GM12873 (cell line): ENCODE data around the gene BTG4.

Experiments
- TF ChIP-seq, protein P1 (sequence below): IDR thresholded peaks from 2 replicates; pipeline ENCODE4 v1.5.1; 2012; ENCODE audit warnings: low read depth, mild to moderate bottlenecking, moderate library complexity, low read length, control low read depth; ENCODE audit not compliant: insufficient read depth; ENCODE audit errors: missing control alignments

BTG4 gene

DNA sequence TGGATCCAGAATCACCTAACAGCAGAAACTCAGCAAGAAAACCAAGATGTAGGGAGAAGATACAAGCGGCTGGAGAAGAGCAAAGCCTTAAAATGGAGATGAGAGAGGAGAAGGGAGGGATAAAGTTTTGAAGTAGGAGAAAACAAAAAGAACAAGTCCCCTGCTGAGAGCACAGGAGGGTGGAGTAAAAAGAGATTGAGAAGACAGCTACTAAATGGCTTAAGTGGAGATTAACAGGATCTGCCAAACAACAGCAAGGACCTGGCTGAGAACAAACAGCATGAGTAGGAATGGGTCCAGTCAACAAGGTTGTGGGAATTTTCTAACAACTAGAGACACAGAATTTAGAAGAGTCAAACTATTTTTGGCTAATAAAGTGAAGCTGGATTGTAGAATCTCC lies 18.1 kb downstream of the BTG4 start:
- TF ChIP-seq, protein P1, sequence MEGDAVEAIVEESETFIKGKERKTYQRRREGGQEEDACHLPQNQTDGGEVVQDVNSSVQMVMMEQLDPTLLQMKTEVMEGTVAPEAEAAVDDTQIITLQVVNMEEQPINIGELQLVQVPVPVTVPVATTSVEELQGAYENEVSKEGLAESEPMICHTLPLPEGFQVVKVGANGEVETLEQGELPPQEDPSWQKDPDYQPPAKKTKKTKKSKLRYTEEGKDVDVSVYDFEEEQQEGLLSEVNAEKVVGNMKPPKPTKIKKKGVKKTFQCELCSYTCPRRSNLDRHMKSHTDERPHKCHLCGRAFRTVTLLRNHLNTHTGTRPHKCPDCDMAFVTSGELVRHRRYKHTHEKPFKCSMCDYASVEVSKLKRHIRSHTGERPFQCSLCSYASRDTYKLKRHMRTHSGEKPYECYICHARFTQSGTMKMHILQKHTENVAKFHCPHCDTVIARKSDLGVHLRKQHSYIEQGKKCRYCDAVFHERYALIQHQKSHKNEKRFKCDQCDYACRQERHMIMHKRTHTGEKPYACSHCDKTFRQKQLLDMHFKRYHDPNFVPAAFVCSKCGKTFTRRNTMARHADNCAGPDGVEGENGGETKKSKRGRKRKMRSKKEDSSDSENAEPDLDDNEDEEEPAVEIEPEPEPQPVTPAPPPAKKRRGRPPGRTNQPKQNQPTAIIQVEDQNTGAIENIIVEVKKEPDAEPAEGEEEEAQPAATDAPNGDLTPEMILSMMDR: no peak

DNA sequence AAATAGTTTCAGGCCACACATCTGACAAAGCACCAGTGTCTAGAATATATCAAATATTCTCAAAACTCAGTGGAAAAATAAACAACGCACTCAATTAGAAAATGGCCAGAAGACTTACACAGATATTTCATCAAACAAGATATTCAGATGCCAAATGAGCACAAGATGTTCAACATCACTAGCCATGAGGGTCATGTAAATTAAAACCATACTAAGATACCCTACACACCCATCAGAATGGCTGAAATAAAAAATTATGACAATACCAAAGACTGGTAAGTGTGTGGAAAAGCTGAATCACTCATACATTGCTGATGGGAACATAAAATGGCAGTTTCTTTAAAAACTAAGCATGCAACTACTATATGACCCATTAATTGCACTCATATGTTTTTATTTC lies 21.7 kb downstream of the BTG4 start:
- TF ChIP-seq, protein P1: no peak

DNA sequence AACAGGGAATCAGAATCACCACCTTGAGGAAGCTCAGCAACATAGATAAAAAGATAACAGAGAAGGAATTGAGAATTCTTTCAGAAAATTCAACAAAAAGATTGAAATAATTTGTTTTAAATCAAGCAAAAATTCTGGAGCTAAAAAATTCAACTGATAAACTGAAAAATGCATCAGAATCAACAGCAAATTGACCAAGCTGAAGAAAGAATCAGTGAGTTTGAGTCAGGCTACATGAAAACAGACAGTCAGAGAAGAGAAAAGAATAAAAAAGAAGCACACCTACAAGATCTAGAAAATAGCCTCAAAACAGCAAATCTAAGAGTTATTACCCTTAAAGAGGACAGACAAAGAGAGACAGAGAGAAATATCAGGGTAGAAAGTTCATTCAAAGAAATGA lies 28.8 kb downstream of the BTG4 start:
- TF ChIP-seq, protein P1: no peak

DNA sequence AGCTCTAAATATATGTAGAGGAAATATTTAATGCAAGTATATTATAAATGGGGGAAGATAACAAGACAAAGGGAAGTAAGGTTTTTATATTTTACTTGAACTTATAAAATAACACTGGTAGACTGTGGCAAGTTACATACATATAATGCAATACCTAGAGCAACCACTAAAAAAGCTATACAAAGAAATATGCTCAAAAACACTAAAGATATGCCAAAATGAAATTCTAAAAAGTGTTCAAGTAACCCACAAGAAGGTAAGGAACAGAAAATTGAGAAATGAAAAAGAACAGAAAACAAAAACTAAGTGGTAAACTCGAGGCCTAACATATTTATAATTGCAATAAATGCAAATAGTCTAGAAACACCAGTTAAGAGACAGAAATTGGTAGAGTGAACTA lies 32.5 kb downstream of the BTG4 start:
- TF ChIP-seq, protein P1: no peak

DNA sequence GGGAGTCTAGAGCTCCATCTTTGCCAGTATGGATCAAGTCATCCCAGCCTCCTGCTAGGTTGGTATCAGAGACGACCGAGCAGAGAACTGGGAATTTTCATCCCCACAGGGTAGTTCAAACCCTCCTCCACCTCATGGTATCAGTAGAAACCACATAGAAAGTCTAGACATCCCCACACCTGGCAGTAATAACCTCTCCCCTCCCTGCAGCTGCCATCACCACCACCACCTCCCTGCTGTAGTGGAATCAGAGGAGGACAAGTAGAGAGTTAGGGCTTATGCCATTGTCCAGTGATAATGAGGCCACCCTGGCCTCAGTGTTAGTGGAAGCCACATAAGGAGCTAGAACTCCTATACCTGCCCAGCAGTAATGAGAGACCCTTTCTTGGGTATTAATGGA lies 34.3 kb downstream of the BTG4 start:
- TF ChIP-seq, protein P1: no peak

DNA sequence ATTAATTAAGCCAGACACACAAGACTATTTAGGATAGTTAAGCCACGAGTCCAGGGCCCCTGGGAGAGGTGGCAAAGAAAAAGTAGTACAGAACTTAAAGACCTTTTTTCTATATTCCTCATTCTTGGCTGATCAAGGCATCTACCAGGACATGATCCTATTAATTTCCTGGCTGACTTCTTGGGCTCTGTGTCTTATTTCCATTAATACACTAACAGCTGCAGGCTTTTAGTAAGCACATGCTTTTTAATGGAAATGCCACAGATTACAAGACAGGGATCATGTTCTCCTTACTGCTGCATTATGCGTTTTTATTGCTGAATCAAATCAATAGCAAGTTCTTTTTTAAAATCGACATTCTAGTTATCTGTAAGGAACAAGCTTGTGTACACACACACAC lies 35.2 kb downstream of the BTG4 start:
- TF ChIP-seq, protein P1: no peak

DNA sequence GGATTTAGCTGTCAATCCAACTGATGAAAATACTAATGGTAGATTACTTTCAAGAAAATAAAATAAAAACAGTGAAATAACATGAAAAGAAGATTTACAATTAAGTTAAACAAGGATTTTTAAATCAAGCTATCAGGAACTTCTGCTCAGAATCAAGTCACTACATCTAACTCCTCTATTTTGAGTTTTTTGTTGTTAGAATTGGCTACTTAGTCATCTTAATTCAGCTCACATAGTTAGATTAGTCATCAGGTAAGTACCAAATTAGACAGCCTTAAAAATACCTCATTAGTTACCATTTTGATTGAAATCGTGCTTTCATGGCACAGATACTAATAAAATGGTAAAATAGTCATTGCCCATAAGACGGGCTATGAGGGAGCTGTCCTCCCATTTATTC lies 35.8 kb downstream of the BTG4 start:
- TF ChIP-seq, protein P1: no peak
